Heart right ventricle (tissue), 16 donors: ENCODE data around the gene MRPS9. TPM values are rescaled to one million over a fixed set of nuclear protein-coding genes. Genes with fewer than 3 reads are reported as not detected.

Source experiments
- ATAC-seq, 8 donors: fragments of 200-7000 bp; cut with Tn5 transposase; one replicate each; pipeline ENCODE4 v1.9.1; 2020; ENCODE audit warnings: mild to moderate bottlenecking in 8 of 8, moderate library complexity in 8 of 8, moderate number of reproducible peaks in 1 of 8
- DNase-seq, 2 donors: peaks; one replicate each; pipeline ENCODE4 v3.0.0-alpha.2; 2020
- H3K27ac ChIP-seq, 10 donors: fragments of 200-600 bp; sonication (generic) in 2 of 10; one replicate each; pipeline versions ENCODE4 v1.5.0 to v1.8.0; 2020 to 2022; ENCODE audit warnings: mild to moderate bottlenecking in 3 of 10
- H3K27me3 ChIP-seq, 7 donors: fragments of 200-600 bp; one replicate each; pipeline ENCODE4 v1.8.0; 2021 to 2022; ENCODE audit warnings: mild to moderate bottlenecking in 2 of 7
- H3K36me3 ChIP-seq, 9 donors: fragments of 200-600 bp; sonication (generic) in 1 of 9; one replicate each; pipeline versions ENCODE4 v1.5.0 to v1.8.0; 2020 to 2022; ENCODE audit warnings: mild to moderate bottlenecking in 2 of 9
- H3K4me1 ChIP-seq, 9 donors: fragments of 200-600 bp; sonication (generic) in 1 of 9; one replicate each; pipeline versions ENCODE4 v1.5.0 to v1.8.0; 2020 to 2022; ENCODE audit warnings: mild to moderate bottlenecking in 4 of 9
- H3K4me3 ChIP-seq, 10 donors: fragments of 200-600 bp; sonication (generic) in 2 of 10; one replicate each; pipeline versions ENCODE4 v1.5.0 to v1.8.0; 2020 to 2022; ENCODE audit warnings: mild to moderate bottlenecking in 7 of 10, moderate library complexity in 2 of 10
- H3K9me3 ChIP-seq, 11 donors: fragments of 200-600 bp in 10 of 11; sonication (generic) in 2 of 11; one replicate each; pipeline versions ENCODE4 v1.5.0 to v1.8.0; 2013 to 2022; ENCODE audit warnings: mild to moderate bottlenecking in 2 of 11, control low read depth in 1 of 11, moderate library complexity in 1 of 11
- CTCF ChIP-seq, 9 donors: fragments of 200-600 bp; sonication (generic) in 2 of 9; IDR thresholded peaks; one replicate each; pipeline versions ENCODE4 v1.5.0 to v1.8.0; 2021 to 2022; ENCODE audit warnings: antibody characterized with exemption in 9 of 9, mild to moderate bottlenecking in 5 of 9, moderate library complexity in 1 of 9
- WGBS, 2 donors: extraction: QIAGEN DNeasy Blood & Tissue Kit; methylation state at CpG; one replicate each; pipeline ENCODE4 v1.1.7; 2013; ENCODE audit warnings: inconsistent platforms in 1 of 2; 5-methylcytosine and 5-hydroxymethylcytosine counted together
- intact Hi-C, 10 donors: fragments of 100-400 bp; cut with DNase I; formaldehyde crosslinking; loops; one replicate each; pipeline versions ENCODE4 v1.11.1 to v1.14.2; 2022
- polyA plus RNA-seq, 2 donors: library from polyadenylated mRNA; stranded (reverse); fragments of 200-250 nt; gene quantifications; one replicate each; pipeline ENCODE4 v1.2.3, GENCODE V29; 2013
- total RNA-seq, 10 donors: library from RNA; stranded (reverse); fragmentation: NEBNext Ultra II Directional in 3 of 10; extraction: Animal tissue kit (Norgen Biotek cat#: 25700) in 3 of 10; gene quantifications; one replicate each; pipeline versions ENCODE4 v1.2.1 to v1.2.4, GENCODE V29; 2021 to 2023
- donor health status: Arrhythmogenic right ventricular cardiomyopathy.
- donor health status: ischemic (EF 13 %, LVEDD 7.1; RV severe dilation, severe dysfunction).
- donor health status: healthy with polysubstance abuse.
- donor health status: DM: no; HTN: yes; CAD: no.
- donor health status: DM: no; HTN: no; CAD: no.
- donor health status: ischemic (EF 25% LVEDD 6.9; RV normal size, moderate dysfunction).
- donor health status: ischemic (EF 25% LVEDD 5.7; RV mildly dilated, moderate dysfunction).
- donor health status: healthy.
- donor health status: DM: yes; HTN: yes; CAD: no.
- donor health status: Ischemic cardiomyopathy.
- donor health status: ischemic (EF 35%, LVEDD 5.7; RV mildly dilated, moderate dysfunction).
- donor health status: nonischemic (EF 11% LVEDD 7.7; RV severe dilation, severe dysfunction).
- donor health status: DM: yes; HTN: yes; CAD: no.
- donor health status: PGD.
- donor health status: ischemic (EF 29% LVEDD 5.4; RV normal size, mild dysfunction).
- donor health status: nonischemic (EF 23%, LVEDD 6.1; RV moderate dilation, normal function).

MRPS9 gene
- total and polyA plus RNA-seq, 12 donors = 43.5 to 89.6 (median 63.3) TPM

GRCh38 chr2:105111365-105112150, 73.7 kb downstream of the MRPS9 start:
- DNase-seq (no peak), ATAC-seq (peak in 1 of 8 donors; percentile 28)
- H3K9me3 ChIP-seq = no peaks in the 10 kb centered on the region
- no peaks in the 10 kb centered on the region for H3K4me1 ChIP-seq
- WGBS, 2 donors = 87 to 89% methylated on average over 15 of the region's 15 CpGs
- no peak for TF ChIP-seq CTCF (IDR thresholded peaks at IDR 0.05)
- peaks cover 0 to 5% (median 0%) of the 10 kb centered on the region in 9 donors for H3K36me3 ChIP-seq
- no peaks in the 10 kb centered on the region for H3K27me3 ChIP-seq
- H3K27ac ChIP-seq = no peak overlapping the region
- H3K4me3 ChIP-seq = no peak overlapping the region
- intact Hi-C loops = loop anchor here in 3 of 10 donors (5.0 to 10.0 kb wide), 2 partner anchors 126 to 413 kb away; no protein-coding TSS in a partner anchor

GRCh38 chr2:105112345-105112744, 74.5 kb downstream of the MRPS9 start:
- Histone ChIP-seq H3K27ac (no peak overlapping the region), H3K4me3 (no peak overlapping the region), H3K36me3 (peaks cover 0 to 3% (median 0%) of the 10 kb centered on the region in 9 donors), H3K27me3 (no peaks in the 10 kb centered on the region), H3K9me3 (no peaks in the 10 kb centered on the region), H3K4me1 (no peaks in the 10 kb centered on the region)
- DNase-seq (no peak), ATAC-seq (no peak)
- no peak for TF ChIP-seq CTCF (IDR thresholded peaks at IDR 0.05)
- intact Hi-C loops = loop anchor here in 3 of 10 donors (5.0 to 10.0 kb wide), 2 partner anchors 125 to 412 kb away; no protein-coding TSS in a partner anchor
- 81 to 92% methylated on average over 12 of the region's 12 CpGs for WGBS, 2 donors

DNA sequence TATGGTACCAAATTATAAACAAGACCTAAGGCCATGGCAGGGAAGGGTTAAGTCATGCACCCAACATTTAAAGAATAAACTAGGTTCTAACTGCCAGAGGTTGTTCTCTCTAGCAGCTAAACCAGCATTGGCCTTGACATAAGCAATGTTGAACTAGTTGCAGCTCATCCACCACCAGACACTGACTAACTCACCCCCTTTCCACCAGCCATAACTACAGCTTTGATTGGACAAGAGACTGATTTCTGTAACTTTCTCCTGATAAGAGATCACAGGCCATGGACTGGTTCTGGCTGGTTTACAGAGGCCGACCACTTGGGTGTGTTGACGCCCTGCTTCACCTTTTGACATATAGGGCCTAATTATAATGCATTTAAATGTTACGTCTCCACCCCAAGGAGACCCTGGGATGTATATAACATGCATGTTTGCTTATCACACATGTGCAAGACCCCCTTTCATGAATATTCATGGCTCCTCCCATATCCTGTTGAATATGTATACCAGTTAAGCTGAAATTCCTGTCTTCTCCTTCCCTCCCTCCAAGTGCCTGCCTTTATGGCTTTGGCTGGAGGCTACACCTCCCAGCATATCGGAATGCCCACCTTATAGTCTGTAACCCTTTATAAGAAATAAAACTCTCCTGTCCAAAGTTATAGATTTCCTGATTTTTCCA, 75.9 kb downstream of the MRPS9 start:
- no peaks in the 10 kb centered on the region for H3K9me3 ChIP-seq
- ATAC-seq (no peak), DNase-seq (no peak)
- no peaks in the 10 kb centered on the region for H3K27me3 ChIP-seq
- no peak overlapping the region for H3K4me3 ChIP-seq
- no peaks in the 10 kb centered on the region for H3K36me3 ChIP-seq
- peaks cover 0 to under 1% (median 0%) of the 10 kb centered on the region in 9 donors for H3K4me1 ChIP-seq
- no peak overlapping the region for H3K27ac ChIP-seq
- TF ChIP-seq CTCF (IDR thresholded peaks at IDR 0.05) = no peak
- intact Hi-C loops = loop anchor here (1.0 to 10.0 kb wide), 6 partner anchors 121 to 411 kb away; no protein-coding TSS in a partner anchor
- WGBS, 2 donors = 69 to 70% methylated on average over 4 of the region's 4 CpGs

DNA sequence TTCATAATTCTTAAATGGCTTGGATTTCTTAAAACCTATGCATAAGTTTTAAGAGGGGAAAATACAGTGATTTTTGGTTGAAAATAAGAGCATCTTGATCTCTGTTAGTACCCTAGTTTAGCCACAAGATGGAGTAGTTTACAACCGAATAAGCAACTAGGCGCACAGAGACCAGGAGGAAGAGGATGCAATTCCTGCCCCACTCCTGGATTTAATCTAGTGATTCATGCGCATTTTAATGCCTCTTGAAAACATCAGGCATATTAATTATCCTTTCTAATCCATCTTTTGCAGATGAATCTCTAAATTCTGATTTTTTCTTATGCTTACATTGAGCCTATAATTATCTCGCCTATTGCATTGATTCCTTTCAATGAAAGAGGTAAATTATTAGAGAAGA, 76.7 kb downstream of the MRPS9 start:
- intact Hi-C loops = loop anchor here (1.0 to 10.0 kb wide), 6 partner anchors 120 to 410 kb away; no protein-coding TSS in a partner anchor
- peak in 2 of 8 donors; percentile 56 to 59 for ATAC-seq
- DNase-seq = no peak
- Histone ChIP-seq H3K9me3 (no peaks in the 10 kb centered on the region), H3K36me3 (no peaks in the 10 kb centered on the region), H3K27ac (no peak overlapping the region), H3K27me3 (peaks cover 0 to 7% (median 0%) of the 10 kb centered on the region in 7 donors), H3K4me1 (peaks cover 0 to 4% (median 0%) of the 10 kb centered on the region in 9 donors), H3K4me3 (no peak overlapping the region)
- WGBS, 2 donors = 26 to 31% methylated on average over 4 of the region's 4 CpGs
- peak; percentile 57 to 80 (median 74) for TF ChIP-seq CTCF (IDR thresholded peaks at IDR 0.05)
